H1 (cell line): ENCODE measurements around the gene IL21R. TPM values are rescaled to one million over a fixed set of nuclear protein-coding genes. Genes with fewer than 3 reads are reported as not detected.

Experiments used
- CTCF ChIA-PET: fragments of 300-600 bp; sonication (Branson Sonifier 250); formaldehyde crosslinking; loops from one replicate; lab custom pipeline; 2021; ENCODE audit not compliant: partially characterized antibody; lab: Charles Lee
- POLR2A ChIA-PET: fragments of 300-600 bp; sonication (Branson Sonifier 250); formaldehyde crosslinking; loops from one replicate; lab custom pipeline; 2021; ENCODE audit warnings: inconsistent platforms; ENCODE audit not compliant: partially characterized antibody; lab: Charles Lee
- DNase-seq, 2 experiments: peaks; one replicate each; pipeline versions ENCODE4 v3.0.0 to v3.0.0-alpha.2; 2010 to 2022; ENCODE audit warnings: low spot score in 2 of 2, low read depth in 1 of 2, mixed read lengths in 1 of 2
- FAIRE-seq: peaks from 2 replicates; lab custom pipeline; 2011; peaks lifted over from hg19 to GRCh38; lab: Jason Lieb, UNC
- H2AFZ ChIP-seq: 2 replicates; pipeline ENCODE4 v1.8.1; 2012; ENCODE audit warnings: low read length, inconsistent platforms
- H2AK5ac ChIP-seq: 2 replicates; pipeline ENCODE4 v1.6.1; 2013; ENCODE audit warnings: low read depth, low read length
- H2BK120ac ChIP-seq: replicated peaks from 2 replicates; pipeline ENCODE3; 2013; ENCODE audit warnings: low read depth, low read length, inconsistent platforms
- H2BK12ac ChIP-seq: 2 replicates; pipeline ENCODE4 v1.6.1; 2013; ENCODE audit warnings: low read depth, low read length
- H2BK15ac ChIP-seq: 2 replicates; pipeline ENCODE4 v1.6.1; 2013; ENCODE audit warnings: low read length
- H2BK20ac ChIP-seq: 2 replicates; pipeline ENCODE4 v1.6.1; 2013; ENCODE audit warnings: low read length
- H2BK5ac ChIP-seq: 2 replicates; pipeline ENCODE4 v1.6.1; 2013; ENCODE audit warnings: low read depth, low read length
- H3K14ac ChIP-seq: 2 replicates; pipeline ENCODE4 v1.6.1; 2013; ENCODE audit warnings: inconsistent platforms; ENCODE audit not compliant: insufficient read length
- H3K18ac ChIP-seq: 2 replicates; pipeline ENCODE4 v1.6.1; 2013; ENCODE audit warnings: low read length; ENCODE audit errors: extremely low read depth
- H3K23ac ChIP-seq: 2 replicates; pipeline ENCODE4 v1.6.1; 2013; ENCODE audit warnings: inconsistent platforms; ENCODE audit not compliant: insufficient read length
- H3K23me2 ChIP-seq: 2 replicates; pipeline ENCODE4 v1.6.1; 2013; ENCODE audit warnings: low read depth, low read length
- H3K27ac ChIP-seq: 2 replicates; pipeline ENCODE4 v1.6.1; 2011; ENCODE audit warnings: low read depth, low read length, inconsistent platforms
- H3K27me3 ChIP-seq, 4 experiments: replicated peaks in 1 of 4; 1 replicate in 1 of 4; 2 replicates in 3 of 4; pipeline versions ENCODE4 v1.6.1 to v1.8.1; 2011 to 2013; ENCODE audit warnings: low read length in 3 of 4, mild to moderate bottlenecking in 3 of 4, inconsistent platforms in 2 of 4, mixed read lengths in 2 of 4, moderate library complexity in 1 of 4; ENCODE audit not compliant: control insufficient read depth in 3 of 4, insufficient read depth in 3 of 4; ENCODE audit errors: extremely low read depth in 1 of 4
- H3K36me3 ChIP-seq, 4 experiments: 2 replicates each; pipeline versions ENCODE4 v1.6.1 to v1.8.1; 2011 to 2013; ENCODE audit warnings: mild to moderate bottlenecking in 4 of 4, low read length in 3 of 4, moderate library complexity in 2 of 4, control low read depth in 1 of 4, inconsistent platforms in 1 of 4; ENCODE audit not compliant: insufficient read depth in 4 of 4, control insufficient read depth in 2 of 4
- H3K4ac ChIP-seq: replicated peaks from 2 replicates; pipeline ENCODE3; 2013; ENCODE audit warnings: low read length, low read depth, mixed read lengths, inconsistent platforms; ENCODE audit not compliant: insufficient read length
- H3K4me1 ChIP-seq, 4 experiments: replicated peaks in 1 of 4; 1 replicate in 1 of 4; 2 replicates in 3 of 4; pipeline versions ENCODE4 v1.6.1 to v1.8.1; 2011 to 2013; ENCODE audit warnings: low read length in 3 of 4, inconsistent platforms in 2 of 4, mixed read lengths in 1 of 4; ENCODE audit not compliant: insufficient read depth in 4 of 4, control insufficient read depth in 3 of 4
- H3K4me2 ChIP-seq, 2 experiments: 2 replicates each; pipeline versions ENCODE4 v1.6.1 to v1.8.1; 2011 to 2013; ENCODE audit warnings: low read depth in 2 of 2, low read length in 2 of 2, control low read depth in 1 of 2, inconsistent platforms in 1 of 2, mild to moderate bottlenecking in 1 of 2; ENCODE audit not compliant: insufficient read depth in 1 of 2
- H3K4me3 ChIP-seq, 4 experiments: fragments of 200-600, 300-600 bp in 1 of 4; sonication (generic), shearing (Covaris generic), sonication (Bioruptor Twin) in 1 of 4; 2 replicates each; pipeline versions ENCODE4 v1.5.1 to v1.8.1; 2011 to 2016; ENCODE audit warnings: low read length in 4 of 4, low read depth in 3 of 4, control low read depth in 2 of 4, inconsistent platforms in 2 of 4, mild to moderate bottlenecking in 2 of 4, mixed read lengths in 1 of 4, moderate library complexity in 1 of 4; ENCODE audit not compliant: insufficient read depth in 2 of 4; ENCODE audit errors: extremely low read depth in 1 of 4
- H3K56ac ChIP-seq: replicated peaks from 2 replicates; pipeline ENCODE3; 2013; ENCODE audit warnings: low read depth, mild to moderate bottlenecking, mixed read lengths, low read length, inconsistent platforms; ENCODE audit not compliant: insufficient read length
- H3K79me1 ChIP-seq: 2 replicates; pipeline ENCODE4 v1.6.1; 2013; ENCODE audit warnings: low read depth, low read length, control low read depth
- H3K79me2 ChIP-seq, 2 experiments: 2 replicates each; pipeline versions ENCODE4 v1.6.1 to v1.8.1; 2012 to 2013; ENCODE audit warnings: low read length in 2 of 2, mild to moderate bottlenecking in 2 of 2, inconsistent platforms in 1 of 2; ENCODE audit not compliant: insufficient read depth in 2 of 2, control insufficient read depth in 1 of 2
- H3K9ac ChIP-seq, 4 experiments: replicated peaks in 1 of 4; 1 replicate in 1 of 4; 2 replicates in 3 of 4; pipeline versions ENCODE4 v1.6.1 to v1.8.1; 2011 to 2013; ENCODE audit warnings: low read depth in 3 of 4, low read length in 3 of 4, control low read depth in 2 of 4, mild to moderate bottlenecking in 2 of 4, moderate library complexity in 2 of 4, inconsistent platforms in 1 of 4; ENCODE audit errors: extremely low read depth in 1 of 4
- H3K9me3 ChIP-seq, 2 experiments: 2 replicates each; pipeline versions ENCODE4 v1.6.1 to v1.8.1; 2012 to 2013; ENCODE audit warnings: mild to moderate bottlenecking in 2 of 2, moderate library complexity in 2 of 2, control low read depth in 1 of 2, inconsistent platforms in 1 of 2, low read depth in 1 of 2, low read length in 1 of 2, mixed read lengths in 1 of 2; ENCODE audit not compliant: insufficient read depth in 2 of 2
- H4K20me1 ChIP-seq, 2 experiments: replicated peaks in 1 of 2; 2 replicates each; pipeline versions ENCODE3 to v1.8.1; 2011 to 2013; ENCODE audit warnings: inconsistent platforms in 2 of 2, low read length in 2 of 2, mild to moderate bottlenecking in 1 of 2; ENCODE audit not compliant: insufficient read depth in 2 of 2, control insufficient read depth in 1 of 2
- H4K5ac ChIP-seq: 2 replicates; pipeline ENCODE4 v1.6.1; 2013; ENCODE audit warnings: low read length, low read depth, mixed read lengths, inconsistent platforms; ENCODE audit not compliant: insufficient read length
- H4K8ac ChIP-seq: 2 replicates; pipeline ENCODE4 v1.8.0; 2013; ENCODE audit warnings: mild to moderate bottlenecking, moderate library complexity, low read length, inconsistent platforms; ENCODE audit not compliant: insufficient read depth; ENCODE audit errors: extremely low read depth
- H4K91ac ChIP-seq: replicated peaks from 2 replicates; pipeline ENCODE3; 2013; ENCODE audit warnings: low read length, mixed read lengths, inconsistent platforms; ENCODE audit not compliant: insufficient read length
- FOSL1 ChIP-seq: IDR thresholded peaks from 2 replicates; pipeline ENCODE4 v1.6.1; 2011; ENCODE audit warnings: mild to moderate bottlenecking, low read depth, low read length, moderate library complexity; ENCODE audit not compliant: insufficient read depth
- GABPA ChIP-seq: IDR thresholded peaks from 2 replicates; pipeline ENCODE4 v1.6.1; 2011; ENCODE audit warnings: mild to moderate bottlenecking, low read length, moderate library complexity, borderline replicate concordance; ENCODE audit not compliant: insufficient read depth
- KDM1A ChIP-seq: fragments of 200-600, 300-600 bp; sonication (generic); IDR thresholded peaks from 2 replicates; pipeline ENCODE4 v1.7.1; 2016; ENCODE audit warnings: mild to moderate bottlenecking, low read length, borderline replicate concordance
- RBBP5 ChIP-seq: IDR thresholded peaks from 2 replicates; pipeline ENCODE4 v1.7.1; 2012; ENCODE audit warnings: low read depth, mild to moderate bottlenecking, inconsistent platforms, low read length, moderate library complexity, borderline replicate concordance
- WGBS, 2 experiments: shearing (Covaris generic) in 1 of 2; methylation state at CpG; one replicate each; pipeline versions ENCODE4 v1.1.6 to v1.1.7; 2013 to 2015; ENCODE audit warnings: low lambda C conversion rate in 2 of 2, mixed read lengths in 2 of 2, inconsistent platforms in 1 of 2, low coverage in 1 of 2, missing lambda C conversion rate in 1 of 2; ENCODE audit not compliant: insufficient replicate concordance in 2 of 2, insufficient coverage in 1 of 2, insufficient read length in 1 of 2; ENCODE audit errors: extremely low coverage in 1 of 2, missing lambda C conversion rate in 1 of 2; 5-methylcytosine and 5-hydroxymethylcytosine counted together
- polyA plus RNA-seq, 7 experiments: library from polyadenylated mRNA; depleted of rRNA in 3 of 7; stranded (reverse) in 5 of 7; unstranded in 2 of 7; fragments of >200 nt in 5 of 7; fragments of 200-250 nt in 2 of 7; gene quantifications; 1 replicate in 5 of 7; 2 replicates in 1 of 7; 4 replicates in 1 of 7; pipeline versions ENCODE4 v1.2.1 to v1.2.3, GENCODE V29; 2011 to 2013; ENCODE audit warnings: missing spikeins in 2 of 7, mixed read lengths in 2 of 7
- total RNA-seq: library from RNA; stranded (reverse); fragmentation: NEBNext Ultra II Directional; extraction: Animal tissue kit (Norgen Biotek cat#: 25700); gene quantifications from 2 replicates; pipeline ENCODE4 v1.2.1, GENCODE V29; 2021

The IL21R gene
- total and polyA plus RNA-seq, 2 of the 8 experiments (the other 6 are each of a cell fraction or from before 2014, with no cell fraction given), result 0.34 to 0.70 TPM

- no peak overlapping the region for H3K27ac ChIP-seq
- H2BK120ac ChIP-seq, result no peak overlapping the region
- H3K23ac ChIP-seq, result no peak overlapping the region
- no peak overlapping the region for H3K4ac ChIP-seq
- H3K27me3 ChIP-seq, result no peaks in the 10 kb centered on the region
- H3K36me3 ChIP-seq, result peaks cover 53 to 89% (median 76%) of the 10 kb centered on the region in 4 experiments
- H3K56ac ChIP-seq, result no peak overlapping the region
- no peaks in the 10 kb centered on the region for H3K79me2 ChIP-seq
- no peak overlapping the region for H2BK20ac ChIP-seq
- H3K4me2 ChIP-seq, result no peak overlapping the region
- H3K4me3 ChIP-seq, result no peak overlapping the region
- DNase-seq, result no peak
- TF ChIP-seq KDM1A, result no peak
- TF ChIP-seq RBBP5, result no peak
- no peak for TF ChIP-seq GABPA
- no peak for TF ChIP-seq FOSL1
- TF ChIP-seq, all 59 proteins: peak for 0
- H3K9me3 ChIP-seq, result no peaks in the 10 kb centered on the region
- H2AK5ac ChIP-seq, result no peak overlapping the region
- no peak overlapping the region for H3K18ac ChIP-seq
- no peak overlapping the region for H3K9ac ChIP-seq
- no peak overlapping the region for H2BK5ac ChIP-seq
- no peak overlapping the region for H3K14ac ChIP-seq
- no peak overlapping the region for H2BK12ac ChIP-seq
- H2BK15ac ChIP-seq, result no peak overlapping the region
- H4K8ac ChIP-seq, result no peak overlapping the region
- CTCF ChIA-PET, result interaction anchor here (0.8 to 1.2 kb wide), 3 partner anchors 17 to 32 kb away, joined by 3 to 4 read pairs (median 3); no protein-coding TSS in a partner anchor
- FAIRE-seq, result no peak
- H4K20me1 ChIP-seq, result peaks cover 2 to 6% of the 10 kb centered on the region in 2 experiments
- no peak overlapping the region for H4K91ac ChIP-seq
- no peaks in the 10 kb centered on the region; the same call in 1 of the 2 replicates for H3K79me1 ChIP-seq
- POLR2A ChIA-PET, result no interaction called here
- no peak overlapping the region for H2AFZ ChIP-seq
- H3K23me2 ChIP-seq, result no peaks in the 10 kb centered on the region
- no peaks in the 10 kb centered on the region for H3K4me1 ChIP-seq
- no peak overlapping the region for H4K5ac ChIP-seq
- WGBS, 2 experiments, result 93% methylated on average over 5 of the region's 5 CpGs; no CpG with 5 or more reads in 1 of the 2 experiments
These were observed 81.7 kb downstream of the IL21R start for GRCh38 chr16:27483624-27484023.
